GM18868 (cell line): Measurements from ENCODE around the gene ATP2B3.
A peak's percentile ranks its signal among the peaks of the same experiment; 100 is the strongest.
"Not testable (repeated sequence)": the region's sequence is repeated elsewhere in the genome, so short reads cannot be mapped to it uniquely, and the experiment has no call there.

Source experiments
- ATAC-seq: cut with Tn5 transposase; IDR thresholded peaks from one replicate; pipeline ENCODE4 v1.9.1; 2021; ENCODE audit warnings: mild to moderate bottlenecking, moderate library complexity; ENCODE audit not compliant: unreplicated experiment

Gene ATP2B3

GRCh38 chrX:153592091-153592833 lies 74.8 kb downstream of the ATP2B3 start:
- no peak for ATAC-seq

- no peak for ATAC-seq
These were observed 75.7 kb downstream of the ATP2B3 start for GRCh38 chrX:153592966-153593688.

GRCh38 chrX:153593811-153594500 lies 76.5 kb downstream of the ATP2B3 start:
- ATAC-seq: no peak

DNA sequence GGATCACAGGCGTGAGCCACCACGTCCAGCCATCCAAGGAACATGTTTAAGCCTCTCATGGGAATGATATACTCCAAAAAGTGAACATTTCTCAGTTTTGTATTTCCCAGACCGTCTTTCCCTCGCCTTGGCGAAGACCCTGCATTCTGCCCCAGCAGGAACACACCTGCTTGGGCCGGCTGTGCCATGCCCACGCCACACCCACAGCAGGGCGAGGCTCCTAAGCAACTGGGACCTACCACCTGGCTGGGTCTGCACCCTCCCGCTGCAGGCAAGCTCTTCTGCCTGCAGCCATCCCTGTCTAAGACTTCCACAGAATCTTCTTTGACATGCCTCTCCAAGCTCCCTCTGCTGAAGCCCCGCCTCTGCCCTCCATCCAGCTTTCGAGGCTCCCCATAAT lies 77.9 kb downstream of the ATP2B3 start:
- no peak for ATAC-seq

- ATAC-seq: no peak
These were observed 78.7 kb downstream of the ATP2B3 start for GRCh38 chrX:153595859-153596857.

GRCh38 chrX:153596981-153597750 lies 79.7 kb downstream of the ATP2B3 start:
- no peak for ATAC-seq

DNA sequence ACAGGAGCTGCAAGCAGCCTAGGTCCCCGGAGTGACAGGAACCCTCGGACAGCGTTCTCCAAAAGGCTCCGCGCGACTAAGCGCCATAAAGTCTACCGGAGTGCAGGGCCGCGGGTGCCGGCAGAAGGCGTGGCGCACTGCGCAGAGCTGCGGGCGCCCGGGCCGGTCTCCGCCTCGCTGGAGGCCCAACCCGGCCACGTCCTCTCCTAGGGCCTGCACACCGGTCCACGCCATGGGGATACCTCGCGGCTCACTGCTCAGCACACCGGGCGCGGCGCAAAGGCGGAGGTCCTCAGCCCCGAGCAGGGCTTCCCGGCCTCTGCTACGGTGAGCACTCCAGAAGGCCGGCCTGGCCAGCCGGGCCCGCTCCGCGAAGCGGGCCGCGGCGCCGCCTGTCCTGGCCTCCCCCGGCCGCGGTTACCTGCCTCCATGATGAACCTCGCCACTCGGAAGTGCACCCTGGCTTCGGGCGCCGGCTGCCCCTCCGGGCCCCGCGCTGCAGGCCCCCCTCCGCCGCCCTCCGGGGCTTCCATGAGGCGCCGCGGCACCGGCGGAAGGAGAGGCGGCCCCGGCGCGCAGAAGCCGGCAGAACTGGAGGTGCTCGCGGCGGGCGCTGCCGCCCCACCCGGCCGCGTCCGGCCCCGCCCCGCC lies 81.2 kb downstream of the ATP2B3 start, which contains the start of gene CCNQ:
Gene CCNQ, minus strand, starts transcription at position 599 of the 651 bp plus-strand sequence. Its CDS starts 66 bp downstream, at position 533.
- peak; percentile 55 for ATAC-seq

GRCh38 chrX:153599192-153600031 lies 82.0 kb downstream of the ATP2B3 start:
- ATAC-seq: peak; percentile 84

DNA sequence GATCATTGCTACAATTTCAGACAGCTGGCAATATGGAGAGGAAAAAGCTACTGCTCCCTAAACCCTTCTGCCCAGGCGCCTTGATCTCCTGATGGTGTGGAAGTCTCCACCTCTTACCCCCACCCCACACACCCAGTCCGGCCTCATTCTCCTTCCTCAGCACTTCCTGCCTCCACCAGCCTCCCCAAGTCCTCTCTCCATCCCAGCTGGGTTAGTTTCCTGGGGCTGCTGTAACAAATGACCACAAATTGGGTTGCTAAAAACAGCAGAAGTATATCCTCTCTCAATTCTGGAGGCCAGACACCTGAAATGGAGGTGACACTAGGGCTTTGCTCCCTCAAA lies 82.6 kb downstream of the ATP2B3 start:
- ATAC-seq: no peak

DNA sequence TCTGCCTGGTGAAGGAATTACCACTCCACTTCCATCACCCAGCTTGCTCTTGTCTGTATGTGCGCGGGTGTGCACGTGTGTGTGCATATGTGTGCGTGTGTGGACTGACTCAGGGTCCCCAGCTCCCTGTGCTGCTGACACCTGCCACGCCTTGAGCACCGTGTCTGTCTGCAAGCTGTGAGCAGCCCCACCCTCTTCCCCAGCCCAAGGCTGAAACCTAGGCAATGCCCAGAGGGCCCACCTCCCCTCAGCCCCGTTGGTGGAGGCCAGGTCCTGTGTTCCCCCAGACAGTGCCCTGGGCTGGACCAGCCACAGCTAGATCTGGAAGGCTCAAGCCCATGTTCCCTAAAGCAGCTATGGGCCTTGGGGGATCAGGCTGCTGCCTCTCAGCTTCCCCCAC lies 83.5 kb downstream of the ATP2B3 start:
- no peak for ATAC-seq

- ATAC-seq: no peak
These were observed 84.2 kb downstream of the ATP2B3 start for GRCh38 chrX:153601511-153602110.

DNA sequence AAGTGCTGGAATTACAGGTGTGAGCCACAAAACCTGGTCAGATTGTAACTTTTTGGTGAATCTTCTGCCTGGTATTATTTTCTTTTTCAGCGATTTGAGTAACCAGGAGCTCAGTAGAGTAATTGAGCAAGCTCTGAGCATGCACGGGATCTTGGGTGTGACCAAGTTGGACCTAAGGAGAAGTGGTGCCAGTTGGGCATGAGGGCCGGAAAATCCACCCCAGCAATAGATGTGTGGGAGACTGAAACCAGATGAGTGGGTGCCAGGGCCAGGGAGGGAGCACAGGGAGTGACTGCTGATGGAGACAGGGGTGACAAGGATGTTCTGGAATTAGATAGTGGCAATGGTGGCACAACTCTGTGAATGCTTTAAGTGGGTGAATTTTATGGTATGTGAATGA lies 85.2 kb downstream of the ATP2B3 start:
- no peak for ATAC-seq

- no peak for ATAC-seq
These were observed 85.8 kb downstream of the ATP2B3 start for GRCh38 chrX:153603131-153603656.

- ATAC-seq: not testable (repeated sequence)
These were observed 87.4 kb downstream of the ATP2B3 start for GRCh38 chrX:153604666-153605380.

DNA sequence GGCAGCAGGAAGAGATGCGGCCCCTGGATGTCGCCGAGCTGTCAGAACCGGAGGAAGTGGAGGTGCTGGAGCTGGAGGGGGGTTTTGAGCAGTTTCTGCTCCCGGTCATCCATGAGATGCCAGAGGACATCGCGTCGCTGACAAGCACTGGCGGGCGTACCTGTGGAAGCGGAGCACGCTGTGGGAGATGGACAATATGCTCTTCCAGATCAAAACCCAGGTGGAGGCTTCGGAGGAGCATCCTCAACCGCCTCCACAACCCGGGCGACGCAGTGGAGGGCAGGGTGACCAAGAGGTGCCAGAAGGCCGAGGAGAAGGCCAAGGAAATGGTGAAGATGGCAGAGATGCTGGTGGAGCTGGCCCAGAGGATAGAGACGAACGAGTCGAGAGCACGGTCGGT lies 89.1 kb downstream of the ATP2B3 start:
- ATAC-seq: no peak

- ATAC-seq: no peak
These were observed 90.9 kb downstream of the ATP2B3 start for GRCh38 chrX:153608376-153608775.

DNA sequence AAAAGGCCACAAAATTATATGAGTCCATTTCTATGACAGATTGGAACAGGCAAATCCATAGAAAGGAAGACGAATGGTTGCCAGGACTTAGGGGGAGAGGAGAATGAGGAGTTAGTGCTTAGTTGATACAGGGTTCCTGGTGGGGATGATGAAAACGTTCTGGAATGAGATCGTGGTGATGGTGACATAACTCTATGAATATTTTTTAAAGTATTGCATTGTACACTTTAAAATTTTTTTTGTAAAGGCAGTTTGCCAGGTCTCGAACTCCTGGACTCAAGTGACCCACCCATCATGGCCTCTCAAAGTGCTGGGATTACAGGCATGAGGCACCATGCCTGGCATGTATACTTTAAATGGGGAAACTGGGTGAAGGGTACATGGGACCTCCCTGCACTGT lies 91.4 kb downstream of the ATP2B3 start:
- no peak for ATAC-seq
